K562 (cell line): ENCODE results near the gene RELCH. TPM values are rescaled to one million over a fixed set of nuclear protein-coding genes. Genes with fewer than 3 reads are reported as not detected.

Experiments
- ATAC-seq: fragments of 200-7000 bp; cut with Tn5 transposase; 3 replicates; pipeline ENCODE4 v1.9.1; 2020; ENCODE audit warnings: moderate library complexity
- BruUV-seq: library from RNA; stranded (reverse); fragments of 400-500 nt; replicated peaks from 2 replicates; lab custom pipeline; 2021; lab: Mats Ljungman, UMichigan
- CTCF ChIA-PET: fragments of 300-600 bp; formaldehyde crosslinking; extraction: SDS; loops from one replicate; lab custom pipeline; 2021; ENCODE audit warnings: low intra/inter-chr PET ratio; lab: Yijun Ruan, JAX
- POLR2A ChIA-PET: fragments of 300-600, 350-650 bp; sonication (Branson Sonifier 250); formaldehyde crosslinking; extraction: SDS; loops from one replicate; lab custom pipeline; 2021; ENCODE audit warnings: antibody characterized with exemption, inconsistent platforms; lab: Yijun Ruan, JAX
- DNase-seq, 4 experiments: peaks; one replicate each; pipeline versions ENCODE4 v3.0.0 to v3.0.0-alpha.2; 2011 to 2018; ENCODE audit warnings: low spot score in 3 of 4, mixed read lengths in 3 of 4; ENCODE audit errors: extremely low read depth in 1 of 4
- FAIRE-seq: peaks from 2 replicates; lab custom pipeline; 2011; peaks lifted over from hg19 to GRCh38; lab: Jason Lieb, UNC
- H2AFZ ChIP-seq: 2 replicates; pipeline ENCODE4 v1.6.0; 2011; ENCODE audit warnings: low read depth, low read length, control low read depth, inconsistent platforms
- H3K27ac ChIP-seq: fragments of 200-600 bp; 3 replicates; pipeline ENCODE4 v1.8.0; 2011; ENCODE audit warnings: low read depth, mild to moderate bottlenecking, control low read depth, inconsistent platforms, low read length, moderate library complexity, mixed read lengths; ENCODE audit errors: extremely low read depth
- H3K27me3 ChIP-seq, 2 experiments: fragments of 300-600 bp in 1 of 2; 2 replicates in 1 of 2; 3 replicates in 1 of 2; pipeline versions ENCODE4 v1.6.0 to v1.8.0; 2011; ENCODE audit warnings: inconsistent platforms in 2 of 2, low read length in 2 of 2, mild to moderate bottlenecking in 1 of 2, mixed read lengths in 1 of 2, moderate library complexity in 1 of 2; ENCODE audit not compliant: control insufficient read depth in 2 of 2, insufficient read depth in 2 of 2
- H3K36me3 ChIP-seq: fragments of 300-600 bp; 3 replicates; pipeline ENCODE4 v1.8.0; 2011; ENCODE audit warnings: mild to moderate bottlenecking, low read length, inconsistent platforms; ENCODE audit not compliant: control insufficient read depth, insufficient read depth
- H3K4me1 ChIP-seq, 2 experiments: fragments of 200-600 bp in 1 of 2; replicated peaks in 1 of 2; 2 replicates in 1 of 2; 3 replicates in 1 of 2; pipeline versions ENCODE4 v1.5.1 to v1.8.0; 2011; ENCODE audit warnings: inconsistent platforms in 2 of 2, low read length in 2 of 2, mild to moderate bottlenecking in 1 of 2, mixed read lengths in 1 of 2, moderate library complexity in 1 of 2; ENCODE audit not compliant: control insufficient read depth in 2 of 2, insufficient read depth in 2 of 2
- H3K4me2 ChIP-seq: 2 replicates; pipeline ENCODE4 v1.6.1; 2011; ENCODE audit warnings: low read length, control low read depth, inconsistent platforms, mixed read lengths; ENCODE audit not compliant: insufficient read depth
- H3K4me3 ChIP-seq: fragments of 200-600 bp; sonication (generic), shearing (Covaris generic); 2 replicates; pipeline ENCODE4 v1.5.1; 2016; ENCODE audit warnings: control low read depth, inconsistent platforms
- H3K79me2 ChIP-seq: fragments of 200-600 bp; 3 replicates; pipeline ENCODE4 v1.8.0; 2011; ENCODE audit warnings: low read length, inconsistent platforms; ENCODE audit not compliant: control insufficient read depth, insufficient read depth
- H3K9ac ChIP-seq, 2 experiments: 2 replicates each; pipeline versions ENCODE4 v1.6.0 to v1.6.1; 2011; ENCODE audit warnings: low read depth in 2 of 2, low read length in 2 of 2, control low read depth in 1 of 2, inconsistent platforms in 1 of 2, mild to moderate bottlenecking in 1 of 2, mixed read lengths in 1 of 2; ENCODE audit not compliant: insufficient read depth in 1 of 2
- H3K9me1 ChIP-seq: one replicate; pipeline ENCODE4 v1.6.0; 2011; ENCODE audit warnings: inconsistent platforms, mild to moderate bottlenecking, low read length, moderate library complexity; ENCODE audit not compliant: control insufficient read depth, insufficient read depth
- H3K9me3 ChIP-seq: replicated peaks from 2 replicates; pipeline ENCODE4 v1.5.1; 2011; ENCODE audit warnings: low read depth, low read length, inconsistent platforms; ENCODE audit not compliant: control insufficient read depth, insufficient read depth
- H4K20me1 ChIP-seq: replicated peaks from 2 replicates; pipeline ENCODE4 v1.6.1; 2011; ENCODE audit warnings: low read length, inconsistent platforms, mixed read lengths; ENCODE audit not compliant: control insufficient read depth, insufficient read depth
- ATF4 ChIP-seq: fragments of 450-650 bp; formaldehyde crosslinking; IDR thresholded peaks from 2 replicates; pipeline ENCODE4 v1.4.0; 2022; ENCODE audit warnings: mild to moderate bottlenecking, moderate library complexity
- BMI1 ChIP-seq: fragments of 150-350 bp; IDR thresholded peaks from 2 replicates; pipeline ENCODE4 v1.6.1; 2014; ENCODE audit warnings: low read length
- CBFA2T2 ChIP-seq: fragments of 450-650 bp; conservative IDR thresholded peaks from 2 replicates; pipeline ENCODE4 v1.6.1; 2017; ENCODE audit warnings: mild to moderate bottlenecking
- CC2D1A ChIP-seq: fragments of 450-650 bp; IDR thresholded peaks from 2 replicates; pipeline ENCODE4 v1.6.1; 2017; ENCODE audit warnings: mild to moderate bottlenecking
- CGGBP1 ChIP-seq: fragments of 250-450 bp; sonication (Bioruptor Pico); IDR thresholded peaks from 2 replicates; pipeline ENCODE4 v1.9.0; 2021; ENCODE audit warnings: mild to moderate bottlenecking
- ETS1 ChIP-seq: conservative IDR thresholded peaks from 2 replicates; pipeline ENCODE4 v1.6.1; 2011; ENCODE audit warnings: low read depth, mild to moderate bottlenecking, low read length; ENCODE audit not compliant: control insufficient read depth
- HOMEZ ChIP-seq: fragments of 250-450 bp; sonication (Bioruptor Pico); IDR thresholded peaks from 2 replicates; pipeline ENCODE4 v1.4.0; 2020; ENCODE audit warnings: mild to moderate bottlenecking, moderate library complexity
- KDM5B ChIP-seq: fragments of 200-600 bp; sonication (generic); IDR thresholded peaks from 2 replicates; pipeline ENCODE4 v1.6.1; 2012; ENCODE audit warnings: low read depth, mild to moderate bottlenecking, moderate library complexity, low read length, control low read depth, inconsistent platforms; ENCODE audit not compliant: insufficient replicate concordance
- RBBP5 ChIP-seq: fragments of 200-600 bp; sonication (generic); IDR thresholded peaks from 2 replicates; pipeline ENCODE4 v1.6.1; 2012; ENCODE audit warnings: borderline replicate concordance, mild to moderate bottlenecking, low read length, control low read depth, inconsistent platforms; ENCODE audit not compliant: insufficient read depth, poor library complexity, severe bottlenecking
- SFPQ ChIP-seq: fragments of 200-400 bp; formaldehyde crosslinking; IDR thresholded peaks from 2 replicates; pipeline ENCODE4 v1.6.1; 2017; ENCODE audit warnings: mild to moderate bottlenecking, low read depth, low read length, moderate library complexity
- STAT5B ChIP-seq: fragments of 250-450 bp; sonication (Bioruptor Pico); IDR thresholded peaks from 2 replicates; pipeline ENCODE4 v1.8.0; 2021; ENCODE audit warnings: mild to moderate bottlenecking, inconsistent platforms
- TEAD1 ChIP-seq, 2 experiments: fragments of 450-650 bp in 1 of 2; sonication (generic) in 1 of 2; formaldehyde crosslinking; IDR thresholded peaks; 2 replicates each; pipeline versions ENCODE4 v1.4.0 to v1.8.0; 2020 to 2022; ENCODE audit warnings: mild to moderate bottlenecking in 2 of 2, missing genetic modification reagents in 1 of 2
- U2AF2 ChIP-seq: fragments of 200-400 bp; formaldehyde crosslinking; optimal IDR thresholded peaks from 2 replicates; pipeline ENCODE3; 2017; ENCODE audit warnings: low read depth, mild to moderate bottlenecking, low read length
- ZFP1 ChIP-seq: fragments of 450-650 bp; formaldehyde crosslinking; IDR thresholded peaks from 2 replicates; pipeline ENCODE4 v1.4.0; 2020; ENCODE audit warnings: mild to moderate bottlenecking, mixed read lengths
- ZNF76 ChIP-seq: fragments of 250-450 bp; sonication (Bioruptor Pico); IDR thresholded peaks from 2 replicates; pipeline ENCODE4 v1.4.0; 2020; ENCODE audit warnings: mild to moderate bottlenecking, moderate library complexity, borderline replicate concordance
- ZNF830 ChIP-seq: fragments of 250-450 bp; sonication (Bioruptor Pico); IDR thresholded peaks from 2 replicates; pipeline ENCODE4 v1.5.0; 2021; ENCODE audit warnings: mild to moderate bottlenecking
- in situ Hi-C: fragments of 300-500 bp; cut with MboI; formaldehyde crosslinking; loops from 4 replicates; pipeline ENCODE4 v1.15.0; 2018; ENCODE audit warnings: inconsistent platforms, mixed read lengths
- intact Hi-C: fragments of 100-400 bp; cut with micrococcal nuclease; formaldehyde crosslinking; loops from 2 replicates; pipeline ENCODE4 v1.14.2; 2022
- polyA plus RNA-seq, 8 experiments: library from polyadenylated mRNA; depleted of rRNA in 4 of 8; stranded (reverse) in 5 of 8; unstranded in 3 of 8; fragments of >200 nt; fragmentation: Nextera tagmentation in 2 of 8; fragmentation: Illumina TruSeq in 1 of 8; extraction: Ambion mirVana in 2 of 8; extraction: Trizol in 1 of 8; gene quantifications; 2 replicates each; pipeline versions ENCODE4 v1.2.1 to v1.2.3, GENCODE V29; 2011 to 2014; ENCODE audit warnings: inconsistent platforms in 1 of 8, missing spikeins in 1 of 8
- total RNA-seq, 7 experiments: library from RNA; depleted of rRNA in 6 of 7; stranded (reverse); fragments of >200 nt in 6 of 7; fragmentation: Illumina TruSeq in 2 of 7; extraction: Trizol in 2 of 7; gene quantifications; 2 replicates each; pipeline versions ENCODE4 v1.2.1 to v1.2.3, GENCODE V29; 2011 to 2021; ENCODE audit warnings: low replicate concordance in 1 of 7

Gene RELCH
- total and polyA plus RNA-seq, 9 of the 15 experiments (the other 6 are each of a cell fraction or from before 2014, with no cell fraction given) = 1.4 to 13.6 (median 7.6) TPM

GRCh38 chr18:62206593-62206992 lies 19.5 kb downstream of the RELCH start (continued):
- TF ChIP-seq HOMEZ (CRISPR knock-in tag) = no peak
- TF ChIP-seq, all 486 proteins: peak for 0

- H3K9ac ChIP-seq = no peak overlapping the region
- TF ChIP-seq BMI1 (no peak), CBFA2T2 (no peak), ZNF830 (CRISPR knock-in tag) (no peak), KDM5B (no peak), TEAD1 (CRISPR knock-in tag; IDR thresholded peaks at IDR 0.05) (no peak), SFPQ (no peak), ATF4 (CRISPR knock-in tag) (no peak), U2AF2 (no peak), CC2D1A (no peak), RBBP5 (no peak), CGGBP1 (CRISPR knock-in tag) (no peak), ETS1 (no peak), STAT5B (no peak), ZNF76 (CRISPR knock-in tag) (no peak), ZFP1 (CRISPR knock-in tag) (no peak)
Observed at GRCh38 chr18:62209046-62209445, 22.0 kb downstream of the RELCH start.

More at GRCh38 chr18:62209046-62209445, 22.0 kb downstream of the RELCH start:
- ATAC-seq = no peak
- H2AFZ ChIP-seq = no peak overlapping the region
- H3K79me2 ChIP-seq = peaks cover 56% of the 10 kb centered on the region
- in situ Hi-C loops = no loop called here
- no peaks in the 10 kb centered on the region for H3K9me1 ChIP-seq
- ChIA-PET POLR2A (interaction anchor here (0.8 kb wide), 1 partner anchor 9 kb away, joined by 4 read pairs; no protein-coding TSS in a partner anchor), CTCF (no interaction called here)
- no peak for DNase-seq
- no peaks in the 10 kb centered on the region for H4K20me1 ChIP-seq
- no peaks in the 10 kb centered on the region for H3K27me3 ChIP-seq
- H3K9me3 ChIP-seq = no peaks in the 10 kb centered on the region
- no peak overlapping the region for H3K4me3 ChIP-seq
- H3K4me2 ChIP-seq = no peak overlapping the region
- no peak for FAIRE-seq
- H3K27ac ChIP-seq = no peak overlapping the region
- H3K4me1 ChIP-seq = peaks cover 0 to 4% of the 10 kb centered on the region in 2 experiments; a peak in 2 of 5 replicates
- H3K36me3 ChIP-seq = peaks cover 10% of the 10 kb centered on the region; the same call in 1 of the 3 replicates
- no TSS peak for BruUV-seq
- intact Hi-C loops = no loop called here
